GM19193 (cell line): ENCODE results near the gene EEFSEC.

ENCODE experiments used
- POLR2A ChIP-seq: IDR thresholded peaks from 4 replicates; pipeline ENCODE4 v1.6.1; 2011; ENCODE audit not compliant: insufficient read depth, insufficient read length; ENCODE audit errors: extremely low read depth

The EEFSEC gene

GRCh38 chr3:128312271-128312670 lies 159.0 kb downstream of the EEFSEC start:
- TF ChIP-seq POLR2A = no peak

DNA sequence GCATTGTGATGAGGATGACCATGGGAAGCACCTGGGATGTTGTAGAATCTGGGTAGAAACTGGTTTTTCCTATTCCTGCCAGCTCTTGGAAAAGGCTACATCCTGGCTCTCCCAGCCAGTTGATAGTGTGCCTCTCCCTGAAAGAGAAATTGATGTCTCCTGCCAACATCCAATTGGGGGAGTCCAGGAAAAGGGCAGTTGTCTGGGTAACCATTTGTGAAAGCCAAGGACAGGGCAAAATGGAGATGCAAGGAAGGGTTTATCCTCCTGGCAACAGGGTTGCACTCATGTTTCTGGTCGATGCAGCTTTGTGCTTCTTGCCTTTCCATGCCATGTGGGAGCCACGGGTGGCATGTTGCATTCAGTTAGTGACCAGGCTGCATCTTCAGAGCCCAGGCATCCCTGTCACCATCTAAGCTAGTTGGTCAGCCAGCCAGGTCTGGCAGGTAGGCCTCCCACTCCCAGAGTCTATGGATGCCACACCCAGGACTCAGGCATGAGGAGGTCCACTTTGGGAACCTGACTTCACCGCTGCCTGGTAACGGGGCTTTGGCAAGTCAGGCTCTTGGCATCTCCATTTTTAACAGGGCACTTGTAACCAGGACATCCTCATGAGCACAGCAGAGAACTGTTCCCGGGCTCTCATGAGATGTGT lies 159.9 kb downstream of the EEFSEC start:
- no peak for TF ChIP-seq POLR2A

DNA sequence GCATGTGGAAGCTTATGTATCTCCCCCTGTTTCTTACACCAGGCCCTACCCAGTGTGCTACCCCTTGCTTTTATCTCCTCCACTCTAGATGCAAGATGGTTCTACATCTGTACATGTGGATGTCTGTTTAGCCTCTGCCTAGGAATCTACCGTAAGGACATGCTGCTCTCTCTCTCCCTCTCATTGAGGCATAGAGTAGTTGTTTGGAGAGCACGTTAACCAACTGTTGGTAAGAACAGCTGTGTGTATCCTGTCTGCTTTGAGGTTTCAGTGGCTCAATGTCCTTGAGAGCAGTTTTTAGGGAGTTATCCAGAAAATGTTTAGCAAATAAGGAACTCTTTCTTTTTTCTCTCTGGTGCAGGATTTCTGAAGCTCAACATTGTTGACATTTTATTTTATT lies 160.7 kb downstream of the EEFSEC start:
- no peak for TF ChIP-seq POLR2A

GRCh38 chr3:128315313-128315712 lies 162.0 kb downstream of the EEFSEC start:
- TF ChIP-seq POLR2A = no peak

DNA sequence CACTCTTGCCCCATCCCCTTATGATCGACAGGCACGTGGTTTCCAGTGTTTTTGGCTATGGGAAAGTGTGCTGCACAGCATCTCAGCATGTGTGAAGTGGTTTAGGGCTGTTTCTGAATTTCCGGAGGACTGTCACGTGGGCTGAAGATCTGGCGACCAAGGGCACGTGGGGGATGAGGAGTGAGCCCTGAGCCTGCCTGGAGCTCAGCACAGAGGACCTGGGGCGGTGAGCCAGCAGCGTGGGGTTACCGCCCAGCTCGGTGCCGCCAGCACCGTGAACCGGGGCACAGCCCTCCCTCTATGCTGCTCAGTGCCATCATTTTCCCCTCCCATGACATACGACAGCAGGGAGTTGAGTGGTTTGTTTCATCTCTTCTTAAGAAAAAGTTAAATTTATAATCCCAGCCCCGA lies 163.2 kb downstream of the EEFSEC start:
- no peak for TF ChIP-seq POLR2A

DNA sequence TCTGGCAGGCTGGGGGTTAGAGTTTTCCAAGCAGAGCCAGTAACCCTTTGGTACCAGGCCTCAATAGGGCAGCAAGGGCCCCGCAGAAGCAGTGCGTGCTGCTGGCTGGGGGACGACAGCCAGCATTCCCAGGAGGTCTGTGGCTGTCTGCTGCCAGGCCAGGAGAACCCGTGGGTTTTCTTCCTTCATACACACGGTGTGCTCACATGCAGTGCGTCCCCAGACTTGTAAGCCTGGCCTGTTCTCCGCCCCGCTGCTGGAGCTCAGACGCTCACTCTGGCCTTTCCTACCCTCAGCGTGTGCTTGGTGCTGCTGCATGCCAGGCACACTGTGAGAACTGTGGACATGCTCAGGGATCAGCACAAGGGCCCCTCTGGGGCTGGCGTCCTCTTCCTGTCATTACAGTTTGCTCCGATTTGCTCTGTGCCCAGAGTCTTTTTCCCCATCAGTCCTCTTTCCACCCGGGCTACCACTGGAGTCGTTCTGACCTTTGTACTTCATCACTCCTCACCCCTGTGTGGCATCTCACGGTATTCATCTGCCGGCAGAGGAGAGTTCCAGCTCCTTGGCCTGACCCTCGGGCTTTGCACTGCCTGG lies 163.9 kb downstream of the EEFSEC start:
- no peak for TF ChIP-seq POLR2A

DNA sequence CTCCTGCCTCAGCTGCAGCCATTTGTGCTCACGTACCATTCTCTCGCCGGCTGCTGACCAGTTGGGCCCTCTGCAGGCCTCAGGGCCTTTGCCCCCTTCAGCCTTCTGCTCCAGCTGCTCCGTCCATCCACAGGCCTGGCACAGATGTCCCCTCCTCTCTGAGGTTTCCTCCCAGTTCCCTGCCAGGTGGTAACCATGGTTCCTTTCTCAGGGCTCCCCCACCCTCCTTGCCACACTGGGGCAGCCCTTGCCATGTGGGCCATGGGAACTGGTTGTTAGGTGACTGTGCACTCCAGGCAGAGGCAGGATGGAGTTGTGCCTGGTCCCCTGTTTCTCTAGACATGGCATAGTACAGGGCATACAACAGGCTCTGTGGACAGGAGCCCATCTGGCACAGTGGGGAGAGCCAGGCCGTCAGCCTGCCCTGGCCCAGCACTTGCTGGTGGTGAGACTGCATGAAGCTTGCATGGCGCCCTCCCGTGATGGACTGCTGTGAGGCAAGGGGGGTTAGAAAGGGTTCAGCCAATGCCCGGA lies 164.5 kb downstream of the EEFSEC start:
- TF ChIP-seq POLR2A = no peak

GRCh38 chr3:128318275-128318941 lies 165.1 kb downstream of the EEFSEC start:
- no peak for TF ChIP-seq POLR2A

DNA sequence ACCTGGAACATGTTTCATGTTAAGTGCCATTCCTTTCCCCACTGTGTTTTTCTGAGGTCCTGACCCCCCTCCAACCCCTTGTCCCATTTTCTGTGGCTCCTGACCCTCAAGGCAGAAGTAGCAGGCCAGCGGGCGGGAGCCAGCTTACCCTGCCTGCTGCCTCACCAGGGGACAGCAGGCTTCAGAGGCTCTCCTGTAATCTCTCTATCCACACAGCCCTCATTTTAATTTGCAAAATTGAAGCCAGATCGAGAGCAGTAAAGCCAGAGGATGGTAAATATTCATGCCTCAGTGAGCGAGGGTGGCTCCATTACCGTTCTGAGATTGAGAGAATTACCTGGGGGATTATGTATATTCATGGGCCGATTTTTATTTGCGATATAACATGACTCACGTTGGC lies 165.8 kb downstream of the EEFSEC start:
- no peak for TF ChIP-seq POLR2A

GRCh38 chr3:128319741-128320141 lies 166.5 kb downstream of the EEFSEC start:
- no peak for TF ChIP-seq POLR2A

DNA sequence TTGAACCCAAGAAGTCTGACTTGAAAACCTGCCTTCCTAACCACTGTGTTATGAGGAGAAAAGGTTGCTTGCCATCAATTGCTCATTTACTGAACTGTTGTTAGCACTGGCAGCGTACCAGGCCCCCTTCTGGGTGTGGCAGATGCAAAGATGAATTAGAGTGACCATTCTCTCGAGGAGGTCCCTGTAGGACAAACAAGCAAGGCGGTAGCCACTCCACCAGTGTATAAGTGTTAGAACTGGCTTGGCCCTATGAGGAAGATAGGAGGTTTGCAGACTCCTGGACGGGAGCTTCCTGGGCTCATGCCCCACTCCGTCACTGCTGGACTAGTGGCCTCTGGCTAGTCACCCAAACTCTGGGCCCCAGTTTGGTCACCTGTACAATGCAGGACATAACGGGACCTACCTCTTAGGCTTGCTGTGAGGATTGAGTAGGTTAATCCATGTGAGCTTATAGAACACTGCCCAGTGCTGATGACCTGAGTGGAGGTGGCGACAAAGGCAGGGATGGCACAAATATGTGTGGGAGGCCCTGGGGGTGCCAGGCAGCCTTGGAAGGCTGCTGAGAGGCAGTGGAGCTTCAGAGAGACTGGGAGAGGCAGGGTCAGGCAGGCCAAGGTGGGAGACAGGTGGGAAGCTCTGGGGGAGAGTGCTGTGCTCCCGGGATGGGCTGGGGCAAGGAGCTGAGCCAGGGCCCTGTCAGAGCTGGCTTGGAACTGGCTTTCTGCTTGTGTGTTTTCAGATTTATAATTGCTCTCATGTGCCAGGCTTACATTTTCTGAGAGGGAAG lies 167.5 kb downstream of the EEFSEC start:
- no peak for TF ChIP-seq POLR2A

DNA sequence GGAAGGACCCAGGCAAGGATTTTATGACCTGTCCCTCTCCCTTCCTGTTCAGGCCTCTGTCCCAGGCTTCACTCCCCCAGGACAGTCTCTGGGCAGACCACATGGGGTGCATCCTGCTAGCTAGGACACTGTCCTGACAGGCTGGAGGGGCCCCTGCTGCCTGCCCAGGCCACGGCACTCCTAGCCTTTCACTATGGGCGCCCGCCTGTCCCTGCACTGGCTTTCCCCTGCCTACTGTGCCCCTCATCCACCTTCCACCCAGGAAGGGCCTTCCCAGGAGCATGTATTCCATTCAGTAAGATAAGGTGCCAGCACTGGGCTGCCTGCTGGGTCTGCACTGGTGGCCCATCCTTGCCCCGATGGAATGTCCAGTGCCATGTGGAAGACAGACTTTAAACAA lies 168.1 kb downstream of the EEFSEC start:
- TF ChIP-seq POLR2A = no peak

DNA sequence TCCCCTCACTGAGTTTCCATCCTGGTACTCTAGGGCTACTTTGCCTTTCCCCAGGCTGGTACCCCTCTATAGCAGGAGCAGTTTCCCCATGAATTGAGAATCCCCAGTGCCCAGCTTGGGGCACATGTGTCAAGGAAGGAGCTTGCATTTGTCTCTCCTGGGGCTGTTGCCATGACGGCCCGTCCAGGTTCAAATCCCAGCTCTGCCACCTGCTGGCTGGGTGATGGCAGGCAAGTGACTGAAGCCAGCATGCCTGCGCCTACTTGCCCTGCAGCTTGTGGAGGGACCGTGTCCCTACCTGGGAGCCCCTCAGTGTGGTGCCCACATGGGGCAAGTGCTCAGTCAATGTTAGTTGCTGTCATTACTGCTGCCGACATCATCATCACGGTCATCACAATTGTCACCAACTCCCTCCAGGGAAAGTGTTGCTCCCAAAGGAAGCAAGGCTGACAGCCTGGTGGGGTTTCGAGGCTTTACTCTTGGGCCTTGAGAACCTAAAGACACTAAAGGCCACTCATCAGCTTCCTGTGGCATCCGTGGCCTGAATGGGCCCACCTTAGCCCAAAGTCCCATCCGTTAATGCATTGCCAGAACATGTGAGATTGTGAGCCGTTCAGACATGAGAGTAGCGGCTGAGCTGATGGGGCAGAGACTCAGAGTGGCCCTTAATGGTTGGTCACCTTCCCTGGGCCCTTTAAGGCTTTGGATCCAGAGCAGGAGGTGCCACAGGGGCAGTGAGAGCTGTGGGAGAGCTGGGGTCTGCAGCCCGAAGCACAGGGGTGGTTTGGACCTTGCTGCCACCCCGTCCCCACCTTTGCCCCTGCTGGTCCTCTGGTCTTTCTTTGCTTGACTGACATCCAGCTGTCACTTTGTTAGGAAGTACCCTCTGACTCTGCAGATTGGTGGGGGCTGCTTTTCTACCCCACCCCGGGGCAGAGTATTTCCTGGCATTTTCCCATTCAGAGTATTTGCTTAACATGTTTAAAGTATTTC lies 169.0 kb downstream of the EEFSEC start:
- no peak for TF ChIP-seq POLR2A

GRCh38 chr3:128323206-128324081 lies 170.2 kb downstream of the EEFSEC start:
- TF ChIP-seq POLR2A = no peak
